Spleen (tissue), 7 donors: ENCODE data around the gene LARP4B.

Source experiments
- CTCF ChIP-seq, 11 experiments: fragments of 200-600 bp in 7 of 11; fragments of 450-650 bp in 4 of 11; sonication (generic) in 4 of 11; IDR thresholded peaks in 8 of 11; conservative IDR thresholded peaks in 3 of 11; 1 replicate in 7 of 11; 2 replicates in 4 of 11; pipeline versions ENCODE4 v1.4.0 to v1.8.0; 2016 to 2021; ENCODE audit warnings: antibody characterized with exemption in 11 of 11, inconsistent platforms in 4 of 11, mild to moderate bottlenecking in 1 of 11
- POLR2A ChIP-seq, 3 donors: fragments of 450-650 bp; IDR thresholded peaks; one replicate each; pipeline ENCODE4 v1.5.1; 2017; ENCODE audit warnings: antibody characterized with exemption in 3 of 3, mild to moderate bottlenecking in 1 of 3
- POLR2AphosphoS5 ChIP-seq, 3 donors: sonication (generic); formaldehyde crosslinking; IDR thresholded peaks; one replicate each; pipeline ENCODE4 v1.5.1; 2017; ENCODE audit warnings: antibody characterized with exemption in 3 of 3
- donor health status: DM: no; HTN: no; CAD: no; lungs with moderate emphysema.
- donor health status: DM: no; HTN: no; CAD: no.
- donor health status: DM: no; HTN: no; CAD: no.

GRCh38 chr10:926075-926698 lies 5.3 kb downstream of the LARP4B start:
- TF ChIP-seq CTCF (IDR thresholded peaks at IDR 0.05 in 8 of 11, conservative IDR thresholded peaks at IDR 0.05 in 3 of 11), result no peak
- TF ChIP-seq POLR2AphosphoS5 (IDR thresholded peaks at IDR 0.05), result no peak
- no peak for TF ChIP-seq POLR2A (IDR thresholded peaks at IDR 0.05)
